ENCODE results near the gene KIF3B.
"Not testable (repeated sequence)": the region's sequence is repeated elsewhere in the genome, so short reads cannot be mapped to it uniquely, and the experiment has no call there.

KIF3B gene

DNA sequence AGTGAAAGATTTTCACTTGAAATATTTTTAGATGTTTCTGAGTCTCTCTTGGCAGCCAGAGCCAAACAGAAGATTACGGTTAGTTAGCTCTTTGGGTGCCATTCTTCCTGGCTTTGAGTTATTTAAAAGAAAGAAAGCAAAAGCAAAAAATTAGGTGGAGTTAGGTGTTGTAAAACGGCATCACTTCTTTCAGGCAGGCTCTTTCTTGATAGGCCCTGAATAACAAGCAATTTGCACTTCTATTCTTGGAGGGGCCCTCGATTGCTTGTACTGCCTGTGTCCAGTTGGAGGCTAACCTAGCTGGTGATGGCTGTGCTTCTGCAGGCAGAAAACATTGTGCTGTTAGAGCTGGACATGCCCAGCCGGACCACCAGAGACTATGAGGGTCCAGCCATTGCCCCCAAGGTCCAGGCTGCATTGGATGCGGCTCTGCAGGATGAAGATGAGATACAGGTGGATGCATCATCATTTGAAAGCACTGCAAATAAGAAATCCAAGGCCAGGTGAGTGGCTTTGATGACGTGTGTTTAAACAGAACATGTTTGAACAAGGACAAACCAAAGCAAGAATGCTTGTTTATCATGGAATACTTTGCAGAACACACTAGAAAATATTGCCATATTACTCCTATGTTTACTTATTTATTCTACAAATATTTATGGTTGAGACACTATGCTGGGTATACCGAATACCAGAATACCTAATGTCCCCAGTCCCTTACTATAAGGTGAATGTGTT is 52.5 kb downstream of the KIF3B start:
- DNase-seq (ENCODE audit: low read depth in 2 of 2, low spot score in 1 of 2), result no peak

DNA sequence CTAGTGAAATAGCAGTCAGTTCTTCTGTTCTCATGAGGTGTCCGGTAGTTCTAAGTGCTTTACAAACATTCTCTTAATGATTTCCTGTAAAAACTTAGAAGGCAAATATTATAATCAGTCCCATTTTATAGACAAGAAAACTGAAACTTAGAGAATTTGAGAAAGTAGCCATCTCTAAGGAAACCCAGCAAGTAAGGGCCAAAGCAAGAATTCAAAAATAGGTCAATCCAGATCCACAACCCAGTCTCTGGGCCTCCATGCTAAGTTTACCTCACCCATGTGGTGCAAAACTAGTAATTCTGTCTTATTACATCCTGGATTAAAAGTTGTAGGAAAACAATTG is 53.1 kb downstream of the KIF3B start:
- DNase-seq (ENCODE audit: low read depth in 2 of 2, low spot score in 1 of 2), result no peak

DNA sequence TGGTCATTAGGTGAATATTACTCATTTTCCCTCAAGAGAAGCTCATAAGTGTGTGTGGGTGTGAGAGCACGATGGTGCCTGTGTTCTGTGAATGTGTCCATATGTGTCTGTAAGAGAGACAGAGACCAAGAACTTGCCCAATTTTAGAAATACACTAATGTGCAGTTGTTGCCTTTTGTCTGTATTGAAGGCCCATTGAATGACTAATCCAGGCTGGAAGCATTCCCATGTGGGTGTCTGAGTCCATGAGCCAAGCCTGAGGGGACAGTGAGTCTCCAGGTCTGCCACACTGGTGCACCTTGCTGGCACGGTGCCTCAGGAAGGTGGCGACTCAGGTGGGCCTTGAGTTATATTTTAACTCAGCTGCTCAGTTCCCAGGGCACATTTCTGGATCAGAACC is 55.2 kb downstream of the KIF3B start:
- no peak for DNase-seq (ENCODE audit: low read depth in 2 of 2, low spot score in 1 of 2)

DNA sequence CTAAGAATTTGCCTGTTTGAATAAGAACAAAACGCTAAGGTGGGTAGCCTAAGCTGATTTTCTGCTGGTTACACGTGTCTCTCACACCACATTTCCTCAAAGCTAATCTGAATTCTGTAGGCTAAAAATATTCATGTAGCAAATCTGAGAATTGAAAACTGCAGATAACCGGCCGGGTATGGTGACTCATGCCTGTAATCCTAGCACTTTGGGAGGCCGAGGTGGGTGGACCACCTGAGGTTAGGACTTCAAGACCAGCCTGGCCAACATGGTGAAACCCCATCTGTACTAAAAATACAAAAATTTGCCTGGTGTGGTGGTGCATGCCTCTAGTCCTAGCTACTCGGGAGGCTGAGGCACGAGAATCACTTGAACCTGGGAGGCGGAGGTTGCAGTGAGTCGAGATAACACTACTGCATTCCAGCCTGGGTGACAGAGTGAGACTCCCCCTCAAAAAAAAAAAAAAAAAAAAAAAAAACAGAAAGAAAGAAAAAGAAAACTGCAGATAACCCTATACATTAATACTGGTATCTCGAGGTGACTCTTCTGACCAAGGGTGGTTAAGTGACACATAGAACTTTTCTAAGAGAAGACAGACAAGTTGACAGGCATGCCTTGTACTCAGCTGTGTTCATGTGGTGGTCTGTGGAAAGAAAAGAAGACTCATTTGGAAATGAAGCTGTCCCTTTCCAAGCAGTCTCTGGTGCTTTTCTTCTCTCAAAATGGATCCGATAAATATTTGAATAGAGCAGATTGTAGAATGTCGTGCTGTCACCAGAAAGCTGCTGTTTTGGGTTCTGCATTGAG is 55.9 kb downstream of the KIF3B start:
- DNase-seq (ENCODE audit: low read depth in 2 of 2, low spot score in 1 of 2), result no peak

DNA sequence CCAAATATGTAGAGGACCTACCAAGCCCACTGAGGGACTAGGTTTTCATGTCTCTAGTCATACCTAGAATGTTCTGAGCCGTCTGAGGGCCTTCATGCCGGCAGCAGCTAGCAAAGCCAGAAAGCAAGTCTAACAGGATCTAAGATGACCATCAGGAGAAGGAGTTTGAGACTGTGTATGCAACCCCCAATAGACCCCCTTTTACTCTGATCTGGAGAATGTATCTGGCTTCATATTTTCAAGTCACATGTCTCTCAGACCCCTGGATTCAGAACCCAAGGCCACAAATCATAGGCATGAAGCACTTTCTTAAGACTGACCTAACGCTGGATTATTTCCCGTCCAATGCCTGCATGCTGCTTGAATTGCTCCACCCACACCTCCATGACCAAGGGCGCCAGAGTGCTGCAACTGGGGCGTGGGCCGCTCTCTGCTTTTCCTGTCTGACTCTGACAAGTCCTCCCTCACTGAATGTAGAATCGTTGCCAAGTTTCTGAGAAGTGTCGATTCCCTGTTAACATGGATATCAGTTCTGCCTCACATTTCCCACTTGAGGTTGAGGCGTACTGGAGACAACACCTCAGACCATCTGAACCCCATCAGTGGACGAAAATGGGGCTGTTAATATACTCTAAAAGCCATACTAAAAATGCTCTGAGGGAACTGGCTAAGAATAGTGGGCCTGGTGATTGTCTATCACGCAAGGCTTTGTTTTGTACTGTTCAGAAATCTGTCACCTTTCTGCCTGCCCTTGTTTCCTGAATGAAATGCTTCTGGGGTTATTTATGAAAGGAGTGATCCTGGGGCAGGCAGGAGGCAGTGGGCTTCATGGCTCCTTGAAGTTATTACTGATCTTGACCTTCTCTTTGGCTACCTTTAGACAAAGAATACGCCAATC is 56.8 kb downstream of the KIF3B start:
- peak in 1 of 2 donors; percentile 21 for DNase-seq (ENCODE audit: low read depth in 2 of 2, low spot score in 1 of 2)

DNA sequence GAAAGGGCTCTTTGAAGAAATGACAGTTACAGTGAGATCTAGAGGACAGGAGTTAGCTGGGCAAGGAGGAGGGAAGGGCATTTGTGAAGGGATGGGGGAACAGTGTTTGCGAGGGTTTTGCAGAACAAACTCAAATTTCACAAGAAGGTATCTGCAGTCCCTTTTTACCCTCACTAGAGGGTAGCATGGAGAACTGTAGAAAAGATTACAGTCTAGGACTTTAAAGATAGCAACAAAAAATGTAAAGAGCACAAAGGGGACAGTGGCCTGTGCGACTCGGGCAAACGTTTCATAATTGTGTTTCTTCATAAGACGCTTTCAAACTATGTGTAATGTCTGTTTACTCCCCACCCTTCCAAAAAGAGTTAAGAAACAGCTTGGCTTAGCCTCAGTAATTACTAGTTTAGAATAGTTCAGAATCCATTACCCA is 59.5 kb downstream of the KIF3B start:
- no peak for DNase-seq (ENCODE audit: low read depth in 2 of 2, low spot score in 1 of 2)

DNA sequence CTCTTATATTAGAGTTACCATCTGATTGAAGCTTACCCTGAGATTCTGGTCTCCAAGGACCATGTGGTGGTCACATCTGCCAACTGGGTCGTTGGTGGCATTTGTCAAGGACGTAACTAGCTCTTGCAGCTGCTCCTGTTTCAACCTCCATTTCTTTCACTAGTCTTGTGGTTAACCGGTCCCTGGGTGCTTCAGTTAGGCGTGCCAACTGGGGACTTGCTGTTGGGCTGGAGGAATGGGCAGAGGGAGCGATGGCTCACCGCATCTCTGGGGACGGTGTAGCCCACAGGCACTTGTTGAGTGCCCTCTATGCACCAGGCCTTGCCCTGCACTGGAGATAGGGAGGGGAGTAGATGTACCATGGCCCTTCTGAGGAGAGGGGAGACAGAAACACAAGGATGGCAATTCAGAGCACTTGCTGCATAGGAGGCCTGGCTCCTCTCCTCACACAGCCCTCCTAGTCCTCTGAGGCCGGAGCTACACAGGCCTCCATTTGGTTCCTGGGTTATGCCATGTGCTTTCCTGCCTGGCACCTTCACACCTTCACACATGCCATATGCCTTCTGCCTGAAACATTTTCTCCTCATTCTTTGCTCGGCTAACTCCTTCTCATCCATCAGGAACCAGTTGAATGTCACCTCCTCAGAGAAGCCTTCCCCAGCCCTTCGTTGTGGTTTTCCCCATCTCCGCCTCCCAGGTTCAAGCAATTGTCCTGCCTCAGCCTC is 60.6 kb downstream of the KIF3B start:
- DNase-seq (ENCODE audit: low read depth in 2 of 2, low spot score in 1 of 2), result no peak

DNA sequence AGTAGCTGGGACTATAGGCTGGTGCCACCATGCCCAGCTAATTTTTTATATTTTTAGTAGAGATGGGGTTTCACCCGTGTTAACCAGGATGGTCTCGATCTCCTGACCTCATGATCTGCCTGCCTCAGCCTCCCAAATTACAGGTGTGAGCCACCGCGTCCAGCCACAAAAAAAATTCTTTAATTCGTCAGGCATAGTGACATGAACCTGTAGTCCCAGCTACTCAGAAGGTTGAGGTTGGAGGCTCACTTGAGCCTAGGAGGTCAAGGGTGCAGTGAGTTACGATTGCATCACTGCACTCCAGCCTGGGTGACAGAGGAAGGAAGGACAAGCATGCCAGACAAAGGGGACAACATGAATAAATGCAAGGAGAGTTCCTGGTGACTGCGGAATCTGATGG is 61.2 kb downstream of the KIF3B start:
- DNase-seq (ENCODE audit: low read depth in 2 of 2, low spot score in 1 of 2), result no peak

DNA sequence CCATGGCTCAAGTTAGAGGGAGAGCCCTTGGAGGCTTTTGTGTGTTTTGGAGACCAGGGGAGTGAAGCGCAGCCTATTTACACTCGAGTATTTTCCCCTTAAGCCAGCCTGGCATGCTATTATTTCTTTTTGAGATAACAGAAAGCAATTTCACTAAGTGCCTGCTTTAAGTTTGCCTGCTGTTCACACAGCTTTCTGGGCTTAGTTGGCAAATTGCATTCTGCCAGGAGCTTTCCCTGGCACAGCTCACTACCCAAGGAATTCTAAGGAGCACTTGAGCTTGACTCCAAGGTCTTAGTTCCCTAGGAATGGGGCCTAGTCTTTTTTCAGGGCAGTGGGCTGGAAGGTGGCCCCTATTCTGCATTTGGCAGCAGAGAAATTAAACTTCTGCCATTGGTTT is 61.7 kb downstream of the KIF3B start:
- DNase-seq (ENCODE audit: low read depth in 2 of 2, low spot score in 1 of 2), result no peak

DNA sequence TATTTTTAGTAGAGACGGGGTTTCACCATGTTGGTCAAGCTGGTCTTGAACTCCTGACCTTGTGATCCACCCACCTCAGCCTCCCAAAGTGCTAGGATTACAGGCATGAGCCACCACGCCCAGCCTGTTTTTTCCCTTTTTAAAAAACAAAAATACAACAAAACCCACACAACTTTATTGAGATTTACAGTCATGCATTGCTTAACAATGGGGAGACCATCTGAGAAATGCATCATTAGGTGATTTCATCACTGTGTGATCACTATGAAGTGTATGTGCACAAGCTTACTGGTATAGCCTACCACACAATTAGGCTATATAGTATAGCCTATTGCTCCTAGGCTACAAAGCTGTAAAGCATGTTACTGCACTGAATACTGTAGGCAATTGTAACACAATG is 63.6 kb downstream of the KIF3B start:
- DNase-seq (ENCODE audit: low read depth in 2 of 2, low spot score in 1 of 2), result not testable (repeated sequence)

DNA sequence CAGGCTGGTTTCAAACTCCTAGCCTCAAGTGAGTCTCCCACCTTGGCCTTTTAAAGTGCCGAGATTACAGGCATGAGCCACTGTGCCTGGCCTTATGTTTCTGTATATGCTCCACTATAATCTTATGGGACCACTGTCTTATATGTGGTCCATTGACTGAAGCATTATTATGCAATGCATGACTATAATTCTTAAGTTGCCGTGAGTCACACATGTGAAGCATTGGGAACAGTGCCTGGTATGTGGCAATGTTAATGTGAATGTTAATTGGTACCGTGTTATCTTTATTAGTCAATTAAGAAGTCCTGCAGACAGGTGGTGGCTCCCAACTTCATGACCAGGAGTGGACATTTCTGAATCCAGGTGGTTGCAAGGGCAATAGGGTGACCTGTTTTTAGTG is 66.0 kb downstream of the KIF3B start:
- DNase-seq (ENCODE audit: low read depth in 2 of 2, low spot score in 1 of 2), result no peak

DNA sequence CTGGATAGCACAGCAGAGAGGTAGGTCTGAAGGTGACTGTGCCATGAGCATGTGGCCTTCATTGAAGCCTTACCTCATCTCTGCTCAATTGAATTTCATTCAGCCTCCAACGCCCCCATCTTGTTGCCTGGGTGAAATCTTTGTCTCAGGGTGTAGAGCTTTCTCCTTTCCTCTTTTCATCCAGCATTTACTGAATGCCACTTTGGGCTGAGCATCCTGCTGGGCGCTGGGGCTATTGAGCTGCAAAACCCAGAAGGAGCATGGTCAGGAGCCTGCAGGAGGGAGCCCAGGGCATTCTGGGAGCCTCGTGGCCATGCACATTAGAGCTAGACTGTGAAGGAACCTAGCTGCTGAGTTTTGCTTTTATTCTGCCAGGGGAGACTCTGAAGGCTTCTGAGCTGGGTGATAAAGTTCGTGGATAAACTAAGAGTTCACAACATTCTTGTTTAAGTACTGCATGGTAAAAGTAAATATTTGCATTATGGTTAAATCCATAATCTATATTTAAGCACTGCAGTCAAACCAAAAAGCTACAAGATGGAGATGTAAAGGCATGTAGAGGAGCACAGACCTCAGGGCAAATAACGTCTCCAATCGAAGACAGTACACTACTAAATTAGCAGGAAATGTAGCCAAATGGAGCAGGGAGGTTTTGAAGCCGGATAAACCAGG is 67.5 kb downstream of the KIF3B start:
- DNase-seq (ENCODE audit: low read depth in 2 of 2, low spot score in 1 of 2), result no peak

DNA sequence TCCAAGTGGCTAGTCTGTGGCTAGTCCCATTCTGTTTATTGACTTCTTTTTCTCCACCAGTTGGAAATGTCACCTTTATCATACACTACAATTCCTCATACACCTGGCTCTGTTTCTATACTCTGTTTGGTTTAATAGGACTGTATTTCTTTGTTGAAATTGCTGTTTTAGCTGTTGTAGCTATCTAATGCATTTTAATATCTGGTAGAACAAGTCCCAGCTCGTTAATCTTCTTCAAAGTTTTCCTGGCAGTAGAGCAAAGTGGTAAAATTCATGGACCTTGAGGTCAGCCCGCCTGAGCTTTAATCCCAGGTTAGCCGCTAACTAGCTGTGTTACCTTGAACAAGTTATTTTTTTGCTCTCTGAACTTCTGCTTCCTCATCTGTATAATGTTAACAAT is 70.8 kb downstream of the KIF3B start:
- no peak for DNase-seq (ENCODE audit: low read depth in 2 of 2, low spot score in 1 of 2)

DNA sequence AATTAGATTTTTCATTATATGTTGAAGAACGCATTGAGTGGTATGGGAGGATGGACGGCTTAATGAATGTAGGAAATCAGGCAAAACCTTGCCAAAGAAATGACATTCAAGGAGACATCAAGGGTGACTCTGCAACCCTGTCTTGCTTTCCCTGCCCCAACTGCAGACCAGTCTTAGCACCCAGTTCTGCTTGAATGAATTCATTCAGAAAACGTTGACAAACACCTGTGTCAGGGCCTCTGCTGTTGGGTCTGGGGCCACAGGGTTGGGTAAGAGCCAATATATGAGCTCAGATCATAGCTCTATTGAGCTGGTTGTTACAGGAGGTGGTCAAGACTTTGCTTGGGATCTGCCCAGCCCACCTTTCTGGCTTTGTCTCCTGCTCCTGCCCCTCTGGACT is 73.0 kb downstream of the KIF3B start:
- no peak for DNase-seq (ENCODE audit: low read depth in 2 of 2, low spot score in 1 of 2)

DNA sequence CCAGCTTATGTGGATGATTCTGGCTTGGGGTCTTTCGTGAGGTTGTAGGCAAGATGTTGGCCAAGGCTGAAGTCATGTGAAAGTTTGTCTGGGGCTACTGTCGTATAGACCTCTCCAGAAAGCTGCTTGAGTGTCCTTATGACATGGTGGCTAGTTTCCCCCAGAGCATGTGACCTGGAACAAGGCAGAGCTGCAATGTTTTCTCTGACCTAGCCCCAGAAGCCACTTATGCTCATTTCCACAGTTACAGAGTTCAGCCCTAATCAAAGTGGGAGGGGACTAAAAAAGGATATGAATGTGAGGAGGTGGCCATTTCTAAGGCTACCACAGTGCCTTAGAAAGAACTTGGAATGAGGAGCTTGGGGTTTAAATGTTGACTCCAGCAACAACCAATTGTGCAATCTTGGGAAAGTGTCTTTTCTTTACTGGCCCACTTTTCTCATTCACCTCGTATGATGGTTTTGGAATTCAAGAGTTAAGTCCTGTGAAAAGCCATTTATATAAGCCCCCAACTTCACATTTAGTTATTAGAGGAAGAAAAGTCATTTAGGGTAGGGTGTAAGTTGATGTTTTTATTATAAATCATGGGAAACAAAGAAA is 74.8 kb downstream of the KIF3B start:
- no peak for DNase-seq (ENCODE audit: low read depth in 2 of 2, low spot score in 1 of 2)

DNA sequence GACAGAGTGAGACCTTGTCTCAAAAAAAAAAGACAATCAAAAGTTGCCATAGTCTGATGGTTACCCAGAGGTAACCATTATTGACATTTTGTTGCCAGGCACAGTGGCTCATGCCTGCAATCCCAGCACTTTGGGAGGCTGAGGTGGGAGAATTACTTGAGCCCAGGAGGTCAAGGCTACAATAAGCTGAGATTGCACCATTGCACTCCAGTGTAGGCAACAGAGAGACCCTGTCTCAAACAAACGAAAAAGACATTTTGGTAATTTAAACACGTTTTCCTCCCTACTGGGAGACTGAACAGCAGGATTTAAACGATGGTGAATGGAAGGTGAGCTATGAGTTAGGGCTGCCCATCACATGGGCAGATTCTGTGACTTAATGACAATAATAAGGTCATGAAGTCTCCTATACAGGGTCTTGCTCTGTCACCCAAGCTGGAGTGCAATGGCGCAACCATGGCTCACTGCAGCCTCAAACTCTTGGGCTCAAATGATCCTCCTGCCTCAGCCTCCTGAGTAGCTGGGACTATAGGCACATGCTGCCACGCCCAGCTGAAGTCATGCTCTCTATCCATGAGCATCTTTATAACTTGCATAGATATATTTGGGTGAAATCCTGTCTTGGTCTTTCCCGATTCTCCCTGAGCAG is 76.5 kb downstream of the KIF3B start:
- DNase-seq (ENCODE audit: low read depth in 2 of 2, low spot score in 1 of 2), result no peak

DNA sequence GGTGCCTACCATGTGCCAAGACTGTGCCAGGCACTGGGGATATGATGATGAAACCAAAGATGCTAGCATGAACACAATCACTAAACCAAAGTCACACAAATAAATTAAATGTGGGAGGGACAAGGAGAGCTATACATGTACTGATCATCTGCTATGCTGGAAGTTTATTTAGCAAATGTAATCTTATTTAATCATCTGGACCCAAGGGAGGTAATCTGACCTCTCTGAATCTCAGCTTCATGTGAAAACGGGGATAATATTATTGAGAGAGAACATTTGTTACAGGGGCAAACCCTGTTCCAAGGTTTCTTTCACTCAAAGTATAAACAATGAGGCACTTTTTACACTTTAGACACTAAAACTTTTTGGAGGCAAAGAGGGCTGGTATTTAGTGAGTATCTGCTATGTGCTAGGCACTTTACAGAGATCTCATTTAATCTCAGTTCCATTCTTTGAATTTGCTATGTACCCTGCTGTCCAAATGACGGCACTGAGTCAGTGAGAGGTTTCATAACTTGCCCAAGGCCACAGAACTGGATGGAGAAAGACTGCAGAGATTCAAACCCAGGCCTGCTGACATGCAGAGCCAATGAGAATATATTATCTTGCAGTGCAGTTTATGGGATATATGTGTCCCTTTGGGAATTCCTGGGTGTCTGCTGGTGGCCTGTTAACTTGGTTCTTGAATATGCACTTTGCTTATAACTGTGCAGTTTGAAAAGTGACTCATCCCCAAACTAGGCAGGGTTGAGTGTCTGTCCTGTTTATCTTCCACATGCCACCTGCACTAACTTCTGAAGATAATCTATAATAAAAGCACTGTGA is 77.4 kb downstream of the KIF3B start:
- no peak for DNase-seq (ENCODE audit: low read depth in 2 of 2, low spot score in 1 of 2)

DNA sequence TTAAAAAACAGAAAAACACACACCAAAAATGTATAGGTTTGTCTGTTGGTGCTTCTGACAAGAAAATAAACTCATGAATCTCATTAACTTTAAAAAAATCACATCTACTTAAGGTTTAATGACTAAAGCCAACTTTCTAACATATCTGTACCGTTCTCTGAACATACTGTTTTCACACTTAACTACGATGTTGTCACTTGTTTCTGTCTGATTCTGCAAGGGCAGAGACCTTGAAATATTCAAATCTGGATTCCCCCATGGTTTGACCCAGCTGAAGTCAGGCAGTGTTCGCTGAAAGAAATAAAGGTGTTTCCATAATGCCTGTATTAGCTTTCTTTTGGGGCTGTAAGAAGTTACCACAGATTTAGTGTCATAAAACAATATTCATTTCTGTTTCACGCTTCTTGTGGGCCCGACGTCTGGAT is 78.0 kb downstream of the KIF3B start:
- no peak for DNase-seq (ENCODE audit: low read depth in 2 of 2, low spot score in 1 of 2)
